GM18858 (cell line): ENCODE data around the gene FBXO15.

Source experiments
- ATAC-seq: cut with Tn5 transposase; IDR thresholded peaks from one replicate; pipeline ENCODE4 v1.9.1; 2021; ENCODE audit not compliant: unreplicated experiment

Gene FBXO15

GRCh38 chr18:74066018-74066417 lies 81.6 kb downstream of the FBXO15 start:
- ATAC-seq, result no peak

- ATAC-seq, result no peak
Observed at GRCh38 chr18:74065366-74065765, 82.3 kb downstream of the FBXO15 start.

- no peak for ATAC-seq
Observed at GRCh38 chr18:74064510-74064909, 83.1 kb downstream of the FBXO15 start.

GRCh38 chr18:74063557-74063956 lies 84.1 kb downstream of the FBXO15 start:
- ATAC-seq, result no peak

GRCh38 chr18:74063023-74063422 lies 84.6 kb downstream of the FBXO15 start:
- ATAC-seq, result peak; percentile 65

- no peak for ATAC-seq
Observed at GRCh38 chr18:74062037-74062436, 85.6 kb downstream of the FBXO15 start.

GRCh38 chr18:74060579-74060978 lies 87.1 kb downstream of the FBXO15 start:
- ATAC-seq, result no peak

- no peak for ATAC-seq
Observed at GRCh38 chr18:74050807-74051206, 96.8 kb downstream of the FBXO15 start.

GRCh38 chr18:74040459-74041332 lies 106.9 kb downstream of the FBXO15 start:
- ATAC-seq, result peak; percentile 86

GRCh38 chr18:74040008-74040407 lies 107.6 kb downstream of the FBXO15 start:
- ATAC-seq, result no peak

GRCh38 chr18:74029161-74029560 lies 118.5 kb downstream of the FBXO15 start:
- no peak for ATAC-seq
